Neural cell (in vitro differentiated cells): ENCODE measurements around the gene TNNT3. TPM values are rescaled to one million over a fixed set of nuclear protein-coding genes. Genes with fewer than 3 reads are reported as not detected.

Experiments
- H2AFZ ChIP-seq: fragments of 200-600, 300-800 bp; sonication (generic), shearing (Covaris generic); 2 replicates; pipeline ENCODE4 v1.6.0; 2014; ENCODE audit warnings: low read depth, mild to moderate bottlenecking, antibody characterized with exemption, low read length, moderate library complexity
- H3F3A ChIP-seq: fragments of 200-600 bp; shearing (Covaris generic); 2 replicates; pipeline ENCODE4 v1.6.1; 2016; ENCODE audit warnings: mild to moderate bottlenecking, moderate library complexity, mixed read lengths, antibody characterized with exemption, low read length; ENCODE audit not compliant: insufficient read depth, poor library complexity, severe bottlenecking
- H3K27ac ChIP-seq: fragments of 200-600, 300-800 bp; sonication (generic), shearing (Covaris generic); 2 replicates; pipeline ENCODE4 v1.5.1; 2014; ENCODE audit warnings: mild to moderate bottlenecking, low read length, moderate library complexity
- H3K27me3 ChIP-seq: fragments of 300-800, 200-600 bp; sonication (generic), shearing (Covaris generic); 2 replicates; pipeline ENCODE4 v1.6.0; 2014; ENCODE audit warnings: mild to moderate bottlenecking, low read depth, low read length, moderate library complexity; ENCODE audit not compliant: insufficient read depth
- H3K36me3 ChIP-seq: fragments of 300-800, 200-600 bp; sonication (generic), shearing (Covaris generic); 2 replicates; pipeline ENCODE4 v1.5.1; 2014; ENCODE audit warnings: mild to moderate bottlenecking, antibody characterized with exemption, low read length, moderate library complexity; ENCODE audit not compliant: insufficient read depth
- H3K4me2 ChIP-seq: fragments of 300-800, 200-600 bp; sonication (generic), shearing (Covaris generic); 2 replicates; pipeline ENCODE4 v1.6.0; 2014; ENCODE audit warnings: mild to moderate bottlenecking, low read length
- H3K4me3 ChIP-seq: fragments of 300-800, 200-600 bp; sonication (generic), shearing (Covaris generic); 2 replicates; pipeline ENCODE4 v1.5.1; 2014; ENCODE audit warnings: mild to moderate bottlenecking, low read length, moderate library complexity
- H3K79me2 ChIP-seq: fragments of 200-600 bp; shearing (Covaris generic); replicated peaks from 2 replicates; pipeline ENCODE4 v1.6.0; 2014; ENCODE audit warnings: mild to moderate bottlenecking, low read length, moderate library complexity; ENCODE audit not compliant: insufficient read depth
- H3K9ac ChIP-seq: fragments of 300-800, 200-600 bp; sonication (generic), shearing (Covaris generic); 2 replicates; pipeline ENCODE4 v1.6.1; 2016; ENCODE audit warnings: mild to moderate bottlenecking, low read length, mixed read lengths
- H3K9me2 ChIP-seq: fragments of 200-600 bp; shearing (Covaris generic); 2 replicates; pipeline ENCODE4 v1.6.1; 2016; ENCODE audit warnings: mild to moderate bottlenecking, low read length, mixed read lengths; ENCODE audit not compliant: insufficient read depth
- H3K9me3 ChIP-seq: fragments of 200-600, 300-800 bp; sonication (generic), shearing (Covaris generic); 2 replicates; pipeline ENCODE4 v1.6.1; 2016; ENCODE audit warnings: mild to moderate bottlenecking, mixed run types, low read length, moderate library complexity, mixed read lengths
- H4K20me1 ChIP-seq: fragments of 200-600 bp; shearing (Covaris generic); 2 replicates; pipeline ENCODE4 v1.6.1; 2016; ENCODE audit warnings: mild to moderate bottlenecking, mixed run types; ENCODE audit not compliant: insufficient read depth
- EP300 ChIP-seq: fragments of 450-650 bp; conservative IDR thresholded peaks from 2 replicates; pipeline ENCODE4 v1.6.1; 2014; ENCODE audit warnings: antibody characterized with exemption, mild to moderate bottlenecking, moderate library complexity; ENCODE audit not compliant: poor library complexity, severe bottlenecking
- EZH2 ChIP-seq: fragments of 200-600, 300-800 bp; shearing (Covaris generic), sonication (generic); IDR thresholded peaks from 2 replicates; pipeline ENCODE4 v1.6.1; 2014; ENCODE audit warnings: antibody characterized with exemption, low read length, borderline replicate concordance, mild to moderate bottlenecking; ENCODE audit not compliant: insufficient read depth, poor library complexity, severe bottlenecking
- MXI1 ChIP-seq: fragments of 450-650 bp; conservative IDR thresholded peaks from 2 replicates; pipeline ENCODE4 v1.6.1; 2014; ENCODE audit warnings: antibody characterized with exemption, mild to moderate bottlenecking; ENCODE audit not compliant: poor library complexity, severe bottlenecking
- POLR2AphosphoS5 ChIP-seq: IDR thresholded peaks from 2 replicates; pipeline ENCODE4 v1.6.1; 2012
- RAD21 ChIP-seq: fragments of 450-650 bp; conservative IDR thresholded peaks from 2 replicates; pipeline ENCODE4 v1.6.1; 2014; ENCODE audit warnings: antibody characterized with exemption, mild to moderate bottlenecking, moderate library complexity
- SMC3 ChIP-seq: fragments of 450-650 bp; conservative IDR thresholded peaks from 2 replicates; pipeline ENCODE4 v1.6.1; 2014; ENCODE audit warnings: antibody characterized with exemption, mild to moderate bottlenecking, moderate library complexity; ENCODE audit not compliant: poor library complexity
- TAF1 ChIP-seq: IDR thresholded peaks from 2 replicates; pipeline ENCODE4 v1.6.1; 2012; ENCODE audit warnings: low read depth
- polyA plus RNA-seq: library from polyadenylated mRNA; depleted of rRNA; stranded (reverse); fragments of >200 nt; gene quantifications from 2 replicates; pipeline ENCODE4 v1.2.3, GENCODE V29; 2014
- TF ChIP-seq, protein P1 (sequence below): IDR thresholded peaks from 2 replicates; pipeline ENCODE4 v1.6.1; 2012; ENCODE audit warnings: borderline replicate concordance
- TF ChIP-seq, protein P2 (sequence below): fragments of 450-650 bp; IDR thresholded peaks from 2 replicates; pipeline ENCODE4 v1.5.1; 2014; ENCODE audit warnings: antibody characterized with exemption, mild to moderate bottlenecking, moderate library complexity; ENCODE audit not compliant: poor library complexity, severe bottlenecking

The TNNT3 gene
- polyA plus RNA-seq, 1 donor from 2014 or later, result not detected

DNA sequence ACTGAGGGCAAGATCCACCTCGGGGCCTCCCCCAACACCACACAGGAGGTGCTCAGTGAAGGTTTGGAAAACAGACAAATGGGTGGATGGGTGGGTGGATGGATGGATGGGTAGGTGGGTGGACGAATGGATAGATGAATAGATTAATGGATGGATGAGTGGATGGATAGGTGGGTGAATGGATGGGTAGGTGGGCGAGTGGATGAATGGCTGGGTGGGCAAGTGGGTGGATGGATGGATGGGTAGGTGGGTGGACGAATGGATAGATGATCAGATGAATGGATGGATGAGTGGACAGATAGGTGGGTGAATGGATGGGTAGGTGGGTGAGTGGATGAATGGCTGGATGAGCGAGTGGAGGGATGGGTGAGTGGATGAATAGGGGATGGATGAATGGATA is 26.9 kb upstream of the TNNT3 start:
- Histone ChIP-seq H3K4me2 (no peak overlapping the region), H3K27me3 (no peaks in the 10 kb centered on the region), H2AFZ (no peak overlapping the region), H3K9ac (no peak overlapping the region), H3K36me3 (no peaks in the 10 kb centered on the region), H3K4me3 (no peak overlapping the region), H3K79me2 (no peaks in the 10 kb centered on the region), H3K27ac (no peak overlapping the region), H3K9me2 (no peaks in the 10 kb centered on the region), H4K20me1 (no peaks in the 10 kb centered on the region), H3F3A (no peaks in the 10 kb centered on the region), H3K9me3 (no peaks in the 10 kb centered on the region)
- TF ChIP-seq MXI1, result no peak
- TF ChIP-seq, protein P1, sequence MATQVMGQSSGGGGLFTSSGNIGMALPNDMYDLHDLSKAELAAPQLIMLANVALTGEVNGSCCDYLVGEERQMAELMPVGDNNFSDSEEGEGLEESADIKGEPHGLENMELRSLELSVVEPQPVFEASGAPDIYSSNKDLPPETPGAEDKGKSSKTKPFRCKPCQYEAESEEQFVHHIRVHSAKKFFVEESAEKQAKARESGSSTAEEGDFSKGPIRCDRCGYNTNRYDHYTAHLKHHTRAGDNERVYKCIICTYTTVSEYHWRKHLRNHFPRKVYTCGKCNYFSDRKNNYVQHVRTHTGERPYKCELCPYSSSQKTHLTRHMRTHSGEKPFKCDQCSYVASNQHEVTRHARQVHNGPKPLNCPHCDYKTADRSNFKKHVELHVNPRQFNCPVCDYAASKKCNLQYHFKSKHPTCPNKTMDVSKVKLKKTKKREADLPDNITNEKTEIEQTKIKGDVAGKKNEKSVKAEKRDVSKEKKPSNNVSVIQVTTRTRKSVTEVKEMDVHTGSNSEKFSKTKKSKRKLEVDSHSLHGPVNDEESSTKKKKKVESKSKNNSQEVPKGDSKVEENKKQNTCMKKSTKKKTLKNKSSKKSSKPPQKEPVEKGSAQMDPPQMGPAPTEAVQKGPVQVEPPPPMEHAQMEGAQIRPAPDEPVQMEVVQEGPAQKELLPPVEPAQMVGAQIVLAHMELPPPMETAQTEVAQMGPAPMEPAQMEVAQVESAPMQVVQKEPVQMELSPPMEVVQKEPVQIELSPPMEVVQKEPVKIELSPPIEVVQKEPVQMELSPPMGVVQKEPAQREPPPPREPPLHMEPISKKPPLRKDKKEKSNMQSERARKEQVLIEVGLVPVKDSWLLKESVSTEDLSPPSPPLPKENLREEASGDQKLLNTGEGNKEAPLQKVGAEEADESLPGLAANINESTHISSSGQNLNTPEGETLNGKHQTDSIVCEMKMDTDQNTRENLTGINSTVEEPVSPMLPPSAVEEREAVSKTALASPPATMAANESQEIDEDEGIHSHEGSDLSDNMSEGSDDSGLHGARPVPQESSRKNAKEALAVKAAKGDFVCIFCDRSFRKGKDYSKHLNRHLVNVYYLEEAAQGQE, result no peak
- no peak for TF ChIP-seq EP300
- TF ChIP-seq POLR2AphosphoS5, result no peak
- TF ChIP-seq TAF1, result no peak
- TF ChIP-seq SMC3, result no peak
- no peak for TF ChIP-seq EZH2
- no peak for TF ChIP-seq RAD21
- TF ChIP-seq, protein P2, sequence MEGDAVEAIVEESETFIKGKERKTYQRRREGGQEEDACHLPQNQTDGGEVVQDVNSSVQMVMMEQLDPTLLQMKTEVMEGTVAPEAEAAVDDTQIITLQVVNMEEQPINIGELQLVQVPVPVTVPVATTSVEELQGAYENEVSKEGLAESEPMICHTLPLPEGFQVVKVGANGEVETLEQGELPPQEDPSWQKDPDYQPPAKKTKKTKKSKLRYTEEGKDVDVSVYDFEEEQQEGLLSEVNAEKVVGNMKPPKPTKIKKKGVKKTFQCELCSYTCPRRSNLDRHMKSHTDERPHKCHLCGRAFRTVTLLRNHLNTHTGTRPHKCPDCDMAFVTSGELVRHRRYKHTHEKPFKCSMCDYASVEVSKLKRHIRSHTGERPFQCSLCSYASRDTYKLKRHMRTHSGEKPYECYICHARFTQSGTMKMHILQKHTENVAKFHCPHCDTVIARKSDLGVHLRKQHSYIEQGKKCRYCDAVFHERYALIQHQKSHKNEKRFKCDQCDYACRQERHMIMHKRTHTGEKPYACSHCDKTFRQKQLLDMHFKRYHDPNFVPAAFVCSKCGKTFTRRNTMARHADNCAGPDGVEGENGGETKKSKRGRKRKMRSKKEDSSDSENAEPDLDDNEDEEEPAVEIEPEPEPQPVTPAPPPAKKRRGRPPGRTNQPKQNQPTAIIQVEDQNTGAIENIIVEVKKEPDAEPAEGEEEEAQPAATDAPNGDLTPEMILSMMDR, result no peak

DNA sequence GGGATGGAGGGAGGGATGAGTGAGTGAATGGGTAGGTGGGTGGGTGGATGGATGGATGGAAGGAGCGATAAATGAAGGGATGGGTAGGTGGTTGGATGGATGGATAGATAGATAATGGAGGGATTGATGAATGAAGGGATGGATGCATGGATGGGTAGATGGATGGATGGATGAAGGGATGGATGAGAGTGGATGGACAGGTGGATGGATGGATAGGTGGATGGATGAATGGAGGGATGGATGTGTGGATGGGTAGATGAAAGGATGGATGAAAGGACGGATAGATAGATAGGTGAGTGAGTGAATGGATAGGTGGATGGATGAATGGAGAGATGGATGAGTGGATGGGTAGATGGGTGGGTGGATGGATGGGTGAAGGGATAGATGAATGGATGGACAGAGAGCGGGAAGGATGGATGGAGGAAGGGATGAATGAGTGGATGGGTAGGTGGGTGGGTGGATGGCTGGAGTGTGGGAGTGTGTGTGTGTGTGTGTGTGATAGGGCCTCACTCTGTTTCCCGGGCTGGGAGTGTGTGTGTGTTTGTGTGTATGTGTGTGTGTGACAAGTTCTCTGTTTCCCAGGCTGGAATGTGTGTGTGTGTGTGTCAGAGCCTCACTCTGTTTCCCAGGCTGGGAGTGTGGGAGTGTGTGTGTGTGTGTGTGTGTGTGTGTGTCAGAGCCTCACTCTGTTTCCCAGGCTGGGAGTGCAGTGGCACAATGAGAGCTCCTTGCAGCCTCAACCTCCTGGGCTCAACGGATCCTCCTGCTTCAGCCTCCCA is 25.7 kb upstream of the TNNT3 start:
- Histone ChIP-seq H4K20me1 (no peaks in the 10 kb centered on the region), H3K36me3 (no peaks in the 10 kb centered on the region), H3K9ac (no peak overlapping the region), H3K27me3 (no peaks in the 10 kb centered on the region), H3K9me2 (no peaks in the 10 kb centered on the region), H3F3A (no peaks in the 10 kb centered on the region), H3K79me2 (no peaks in the 10 kb centered on the region), H2AFZ (no peak overlapping the region), H3K4me3 (no peak overlapping the region), H3K9me3 (no peaks in the 10 kb centered on the region), H3K4me2 (no peak overlapping the region), H3K27ac (no peak overlapping the region)
- TF ChIP-seq MXI1 (no peak), EP300 (no peak), POLR2AphosphoS5 (no peak), TAF1 (no peak), RAD21 (no peak), EZH2 (no peak), SMC3 (no peak)
- TF ChIP-seq, protein P2, result no peak
- TF ChIP-seq, protein P1, result no peak
